PFSK-1 (cell line): ENCODE results near the gene IL20RB.

Source experiments
- FOXP2 ChIP-seq: optimal IDR thresholded peaks from 2 replicates; pipeline ENCODE3; 2011; ENCODE audit warnings: borderline replicate concordance, control low read depth, inconsistent platforms; ENCODE audit not compliant: insufficient read depth; ENCODE audit errors: extremely low read length, extremely low read depth
- POLR2AphosphoS5 ChIP-seq: IDR thresholded peaks from 2 replicates; pipeline ENCODE4 v1.6.1; 2012; ENCODE audit warnings: low read depth, mild to moderate bottlenecking, control low read depth, low read length, moderate library complexity
- SIN3A ChIP-seq: IDR thresholded peaks from 2 replicates; pipeline ENCODE4 v1.6.1; 2012; ENCODE audit warnings: mild to moderate bottlenecking, low read length, moderate library complexity, borderline replicate concordance; ENCODE audit not compliant: insufficient read depth
- TAF1 ChIP-seq: IDR thresholded peaks from 2 replicates; pipeline ENCODE4 v1.6.1; 2012; ENCODE audit warnings: low read length, control low read depth, borderline replicate concordance; ENCODE audit not compliant: insufficient read depth
- TF ChIP-seq, protein P1 (sequence below), 2 experiments: IDR thresholded peaks; 2 replicates each; pipeline versions ENCODE4 v1.6.1 to v1.8.0; 2011 to 2012; ENCODE audit warnings: low read depth in 2 of 2, low read length in 2 of 2, control low read depth in 1 of 2, inconsistent platforms in 1 of 2, mild to moderate bottlenecking in 1 of 2, moderate library complexity in 1 of 2; ENCODE audit not compliant: insufficient read depth in 1 of 2

The IL20RB gene

DNA sequence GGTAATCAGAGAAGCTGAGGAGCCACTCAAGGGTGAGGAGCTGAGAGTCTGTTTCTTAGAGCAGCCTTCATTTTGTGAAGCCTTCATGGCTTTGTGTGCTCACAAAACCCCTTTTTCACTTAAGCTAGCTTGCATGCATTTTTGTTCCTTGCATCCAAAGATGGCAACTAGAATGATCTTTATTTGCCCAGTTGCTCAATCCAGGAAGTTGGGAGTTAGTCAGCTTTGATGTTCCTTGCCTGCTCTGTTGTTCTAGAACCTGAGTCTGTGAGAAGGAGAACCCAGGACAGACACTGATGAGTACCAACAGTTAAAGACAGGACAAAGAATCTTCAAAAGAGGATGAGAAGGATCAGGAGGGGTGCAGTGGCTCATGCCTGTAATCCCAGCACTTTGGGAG, 81.8 kb downstream of the IL20RB start:
- TF ChIP-seq POLR2AphosphoS5, result no peak
- no peak for TF ChIP-seq FOXP2
- TF ChIP-seq SIN3A, result no peak
- TF ChIP-seq TAF1, result no peak
- TF ChIP-seq, protein P1, sequence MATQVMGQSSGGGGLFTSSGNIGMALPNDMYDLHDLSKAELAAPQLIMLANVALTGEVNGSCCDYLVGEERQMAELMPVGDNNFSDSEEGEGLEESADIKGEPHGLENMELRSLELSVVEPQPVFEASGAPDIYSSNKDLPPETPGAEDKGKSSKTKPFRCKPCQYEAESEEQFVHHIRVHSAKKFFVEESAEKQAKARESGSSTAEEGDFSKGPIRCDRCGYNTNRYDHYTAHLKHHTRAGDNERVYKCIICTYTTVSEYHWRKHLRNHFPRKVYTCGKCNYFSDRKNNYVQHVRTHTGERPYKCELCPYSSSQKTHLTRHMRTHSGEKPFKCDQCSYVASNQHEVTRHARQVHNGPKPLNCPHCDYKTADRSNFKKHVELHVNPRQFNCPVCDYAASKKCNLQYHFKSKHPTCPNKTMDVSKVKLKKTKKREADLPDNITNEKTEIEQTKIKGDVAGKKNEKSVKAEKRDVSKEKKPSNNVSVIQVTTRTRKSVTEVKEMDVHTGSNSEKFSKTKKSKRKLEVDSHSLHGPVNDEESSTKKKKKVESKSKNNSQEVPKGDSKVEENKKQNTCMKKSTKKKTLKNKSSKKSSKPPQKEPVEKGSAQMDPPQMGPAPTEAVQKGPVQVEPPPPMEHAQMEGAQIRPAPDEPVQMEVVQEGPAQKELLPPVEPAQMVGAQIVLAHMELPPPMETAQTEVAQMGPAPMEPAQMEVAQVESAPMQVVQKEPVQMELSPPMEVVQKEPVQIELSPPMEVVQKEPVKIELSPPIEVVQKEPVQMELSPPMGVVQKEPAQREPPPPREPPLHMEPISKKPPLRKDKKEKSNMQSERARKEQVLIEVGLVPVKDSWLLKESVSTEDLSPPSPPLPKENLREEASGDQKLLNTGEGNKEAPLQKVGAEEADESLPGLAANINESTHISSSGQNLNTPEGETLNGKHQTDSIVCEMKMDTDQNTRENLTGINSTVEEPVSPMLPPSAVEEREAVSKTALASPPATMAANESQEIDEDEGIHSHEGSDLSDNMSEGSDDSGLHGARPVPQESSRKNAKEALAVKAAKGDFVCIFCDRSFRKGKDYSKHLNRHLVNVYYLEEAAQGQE (IDR thresholded peaks at IDR 0.05; ENCODE audit: insufficient read depth in 1 of 2, low read depth in 2 of 2, low read length in 2 of 2), result no peak

- TF ChIP-seq POLR2AphosphoS5 (no peak), TAF1 (no peak), FOXP2 (no peak), SIN3A (no peak)
- TF ChIP-seq, protein P1 (IDR thresholded peaks at IDR 0.05; ENCODE audit: insufficient read depth in 1 of 2, low read depth in 2 of 2, low read length in 2 of 2), result no peak
Measured at GRCh38 chr3:137041251-137041650, 83.5 kb downstream of the IL20RB start.

DNA sequence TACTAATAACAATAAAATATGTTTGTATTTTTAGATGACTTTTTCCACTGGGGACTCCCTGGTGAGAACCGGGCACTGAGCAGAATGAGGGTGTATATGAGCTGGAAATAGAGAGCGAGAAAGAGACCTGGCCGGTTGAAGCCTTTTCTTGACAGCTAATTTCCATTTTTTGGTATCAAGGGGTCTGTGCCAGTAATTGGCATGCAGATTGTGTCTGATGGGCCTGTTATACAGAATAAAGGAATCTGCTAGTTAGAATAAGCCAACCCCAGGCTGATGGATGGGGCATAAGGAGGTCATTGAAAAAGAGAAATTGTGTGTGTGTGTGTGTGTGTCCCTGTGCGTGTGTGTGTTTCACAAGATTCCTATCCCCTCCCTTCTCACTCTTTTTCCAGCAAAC, 83.9 kb downstream of the IL20RB start:
- TF ChIP-seq FOXP2, result no peak
- TF ChIP-seq, protein P1 (IDR thresholded peaks at IDR 0.05; ENCODE audit: insufficient read depth in 1 of 2, low read depth in 2 of 2, low read length in 2 of 2), result no peak
- TF ChIP-seq TAF1, result no peak
- no peak for TF ChIP-seq POLR2AphosphoS5
- no peak for TF ChIP-seq SIN3A

DNA sequence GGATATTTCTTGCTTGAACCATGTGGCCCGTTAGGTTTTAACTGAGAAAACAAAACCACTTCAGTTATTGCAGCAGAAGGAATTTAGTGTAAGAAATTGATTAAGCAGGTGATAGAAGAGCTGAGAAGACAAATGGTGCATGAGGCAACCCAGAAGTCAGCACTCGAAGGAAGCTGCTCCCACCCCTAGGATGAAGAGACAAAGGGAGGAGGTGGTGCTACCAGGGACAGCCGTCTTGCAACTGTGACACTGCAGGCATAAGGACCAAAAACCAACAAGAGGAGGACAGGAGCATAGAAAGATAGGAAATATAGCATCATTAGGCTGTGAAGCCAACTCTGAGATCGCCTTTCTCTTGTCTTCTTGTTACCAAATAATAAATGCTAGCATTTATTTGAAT, 89.0 kb downstream of the IL20RB start:
- TF ChIP-seq, protein P1 (IDR thresholded peaks at IDR 0.05; ENCODE audit: insufficient read depth in 1 of 2, low read depth in 2 of 2, low read length in 2 of 2), result no peak
- TF ChIP-seq FOXP2 (no peak), SIN3A (no peak), TAF1 (no peak)

DNA sequence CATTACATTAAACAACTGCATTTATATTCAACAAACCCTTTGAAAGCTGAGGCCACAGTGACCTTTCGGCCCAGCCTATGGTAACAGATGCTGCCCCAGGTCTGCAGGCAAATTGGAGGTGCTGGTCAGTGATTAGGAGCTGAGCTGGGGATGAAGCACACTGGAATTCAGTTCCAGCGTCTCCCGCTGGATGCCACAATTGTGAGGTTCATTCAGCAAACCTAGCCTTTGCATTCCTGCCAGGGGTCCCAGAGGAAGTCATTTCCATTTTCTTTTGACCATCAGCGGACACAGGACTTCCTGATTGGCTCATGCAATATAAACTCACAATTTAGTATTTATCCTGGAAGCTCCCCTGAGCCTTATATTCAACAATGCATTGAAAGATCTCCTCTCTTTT, 89.5 kb downstream of the IL20RB start:
- no peak for TF ChIP-seq SIN3A
- TF ChIP-seq POLR2AphosphoS5, result no peak
- TF ChIP-seq, protein P1 (IDR thresholded peaks at IDR 0.05; ENCODE audit: insufficient read depth in 1 of 2, low read depth in 2 of 2, low read length in 2 of 2), result no peak
- TF ChIP-seq FOXP2, result no peak
- no peak for TF ChIP-seq TAF1
